WI38 (cell line): ENCODE data around the gene ADRA2B.

Experiments
- H3K4me3 ChIP-seq: 2 replicates; pipeline ENCODE4 v1.5.1; 2011; ENCODE audit warnings: low read depth, mild to moderate bottlenecking, control low read depth, low read length
- TF ChIP-seq, protein P1 (sequence below): IDR thresholded peaks from 2 replicates; pipeline ENCODE4 v1.5.1; 2012; ENCODE audit warnings: low read depth, mild to moderate bottlenecking, control low read depth, low read length

ADRA2B gene

GRCh38 chr2:96113951-96114350 is 2.4 kb downstream of the ADRA2B start:
- no peak overlapping the region for H3K4me3 ChIP-seq
- TF ChIP-seq, protein P1, sequence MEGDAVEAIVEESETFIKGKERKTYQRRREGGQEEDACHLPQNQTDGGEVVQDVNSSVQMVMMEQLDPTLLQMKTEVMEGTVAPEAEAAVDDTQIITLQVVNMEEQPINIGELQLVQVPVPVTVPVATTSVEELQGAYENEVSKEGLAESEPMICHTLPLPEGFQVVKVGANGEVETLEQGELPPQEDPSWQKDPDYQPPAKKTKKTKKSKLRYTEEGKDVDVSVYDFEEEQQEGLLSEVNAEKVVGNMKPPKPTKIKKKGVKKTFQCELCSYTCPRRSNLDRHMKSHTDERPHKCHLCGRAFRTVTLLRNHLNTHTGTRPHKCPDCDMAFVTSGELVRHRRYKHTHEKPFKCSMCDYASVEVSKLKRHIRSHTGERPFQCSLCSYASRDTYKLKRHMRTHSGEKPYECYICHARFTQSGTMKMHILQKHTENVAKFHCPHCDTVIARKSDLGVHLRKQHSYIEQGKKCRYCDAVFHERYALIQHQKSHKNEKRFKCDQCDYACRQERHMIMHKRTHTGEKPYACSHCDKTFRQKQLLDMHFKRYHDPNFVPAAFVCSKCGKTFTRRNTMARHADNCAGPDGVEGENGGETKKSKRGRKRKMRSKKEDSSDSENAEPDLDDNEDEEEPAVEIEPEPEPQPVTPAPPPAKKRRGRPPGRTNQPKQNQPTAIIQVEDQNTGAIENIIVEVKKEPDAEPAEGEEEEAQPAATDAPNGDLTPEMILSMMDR = no peak

DNA sequence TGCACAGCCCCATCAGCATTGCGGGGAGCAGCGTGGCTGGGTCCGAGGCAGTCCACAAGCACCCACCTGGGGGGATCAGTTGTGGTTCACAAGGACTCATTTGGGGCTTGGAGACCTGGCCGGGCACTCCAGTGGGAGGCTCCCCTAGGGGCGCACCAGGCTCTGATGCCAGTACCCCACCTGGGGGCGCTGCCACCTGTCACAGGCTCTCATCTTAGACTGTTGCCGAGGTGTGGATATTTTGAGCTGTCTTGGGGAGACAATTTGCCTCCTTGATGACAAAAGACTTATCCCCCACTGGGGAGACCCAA is 3.0 kb downstream of the ADRA2B start:
- TF ChIP-seq, protein P1 = no peak
- no peak overlapping the region for H3K4me3 ChIP-seq

GRCh38 chr2:96112501-96113366 is 3.6 kb downstream of the ADRA2B start:
- TF ChIP-seq, protein P1 = no peak
- no peak overlapping the region for H3K4me3 ChIP-seq

DNA sequence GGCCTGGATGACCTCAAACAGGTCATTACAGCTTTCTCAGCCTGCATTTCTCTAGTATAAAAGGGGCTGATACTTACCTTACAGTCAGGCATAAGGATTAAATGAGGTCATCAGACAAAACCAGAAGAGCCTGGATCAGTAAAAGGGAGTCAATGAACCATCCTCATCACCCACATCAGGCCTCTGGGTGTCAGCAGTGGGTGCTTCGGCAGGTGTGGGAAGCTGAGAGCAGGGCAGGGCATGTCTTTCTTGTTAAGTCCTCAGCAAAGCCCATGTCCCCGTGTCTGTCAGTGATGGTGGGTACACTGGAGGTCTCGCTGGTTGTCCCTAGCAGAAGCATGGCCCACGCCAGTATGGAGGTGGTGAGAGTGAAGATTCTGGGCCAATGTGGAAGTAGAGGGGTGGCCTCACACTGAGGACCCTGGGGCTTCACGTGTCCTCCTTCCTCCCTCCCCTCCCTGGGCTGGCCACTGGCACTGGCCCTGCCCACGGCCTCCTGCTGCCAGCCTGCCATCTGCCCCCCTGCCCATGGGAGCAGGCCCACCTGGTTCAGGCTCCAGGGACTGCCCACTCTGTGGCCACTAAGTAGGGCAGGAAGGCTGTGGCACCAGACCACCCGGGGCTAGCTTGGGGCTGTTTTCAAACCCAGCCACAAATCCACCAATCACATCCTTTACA is 4.4 kb downstream of the ADRA2B start:
- no peak overlapping the region for H3K4me3 ChIP-seq
- TF ChIP-seq, protein P1 = no peak

DNA sequence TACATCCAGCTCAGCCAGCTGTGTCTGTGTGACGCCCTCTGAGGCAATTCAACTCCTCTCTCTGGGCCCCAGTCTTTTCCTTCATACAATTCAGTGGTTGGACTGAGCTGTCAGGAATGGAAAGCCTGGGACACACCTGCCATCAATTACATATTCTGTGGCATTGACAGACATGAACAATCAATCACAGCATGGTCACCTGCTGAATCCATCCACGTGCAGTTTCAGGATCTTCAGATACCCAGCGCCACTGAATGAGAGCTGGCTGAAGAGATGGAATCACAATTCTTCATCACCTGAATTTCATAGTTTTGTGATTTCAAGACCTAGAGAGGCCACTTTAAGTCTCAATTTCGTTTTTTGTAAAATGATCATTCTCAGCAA is 5.1 kb downstream of the ADRA2B start:
- TF ChIP-seq, protein P1 = no peak
- no peak overlapping the region for H3K4me3 ChIP-seq

- H3K4me3 ChIP-seq = no peak overlapping the region
- TF ChIP-seq, protein P1 = no peak
Measured at GRCh38 chr2:96110621-96111256, 5.6 kb downstream of the ADRA2B start.

- TF ChIP-seq, protein P1 = no peak
- no peak overlapping the region for H3K4me3 ChIP-seq
Measured at GRCh38 chr2:96109931-96110511, 6.3 kb downstream of the ADRA2B start.
